Uterus (tissue), 4 donors: ENCODE data around the gene URGCP. TPM values are rescaled to one million over a fixed set of nuclear protein-coding genes. Genes with fewer than 3 reads are reported as not detected.

Source experiments
- DNase-seq, 2 donors: peaks; one replicate each; pipeline ENCODE4 v3.0.0-alpha.2; 2019 to 2020
- H3K27ac ChIP-seq, 2 donors: fragments of 200-600 bp; sonication (generic); 1 replicate in 1 of 2; 2 replicates in 1 of 2; pipeline ENCODE4 v1.5.1; 2016 to 2018
- H3K27me3 ChIP-seq, 2 donors: fragments of 200-600 bp; sonication (generic); one replicate each; pipeline ENCODE4 v1.5.1; 2018 to 2019; ENCODE audit warnings: control low read depth in 1 of 2
- H3K36me3 ChIP-seq, 2 donors: fragments of 200-600 bp; sonication (generic); one replicate each; pipeline ENCODE4 v1.5.1; 2019; ENCODE audit warnings: control low read depth in 1 of 2
- H3K4me1 ChIP-seq, 2 donors: fragments of 200-600 bp; sonication (generic); one replicate each; pipeline ENCODE4 v1.5.1; 2018 to 2019; ENCODE audit warnings: control low read depth in 1 of 2
- H3K4me3 ChIP-seq, 2 donors: fragments of 200-600 bp; sonication (generic); 1 replicate in 1 of 2; 2 replicates in 1 of 2; pipeline ENCODE4 v1.5.1; 2018 to 2019; ENCODE audit warnings: mild to moderate bottlenecking in 1 of 2
- H3K9me3 ChIP-seq, 2 donors: fragments of 200-600 bp; sonication (generic); one replicate each; pipeline ENCODE4 v1.5.1; 2019; ENCODE audit warnings: control low read depth in 1 of 2
- CTCF ChIP-seq, 4 experiments: fragments of 200-600 bp in 2 of 4; fragments of 450-650 bp in 2 of 4; sonication (generic) in 2 of 4; IDR thresholded peaks; one replicate each; pipeline ENCODE4 v1.5.1; 2016 to 2019; ENCODE audit warnings: antibody characterized with exemption in 4 of 4, mild to moderate bottlenecking in 2 of 4, moderate library complexity in 1 of 4
- POLR2A ChIP-seq, 2 donors: fragments of 450-650 bp; IDR thresholded peaks; one replicate each; pipeline ENCODE4 v1.6.1; 2016; ENCODE audit warnings: antibody characterized with exemption in 2 of 2, mild to moderate bottlenecking in 1 of 2, moderate library complexity in 1 of 2
- intact Hi-C: fragments of 100-400 bp; cut with DNase I; formaldehyde crosslinking; loops from one replicate; pipeline ENCODE4 v1.15.1; 2023; ENCODE audit warnings: low total_unique reads
- total RNA-seq, 4 donors: library from RNA; depleted of rRNA in 3 of 4; stranded (reverse); fragments of >200 nt in 3 of 4; gene quantifications; one replicate each; pipeline versions ENCODE4 v1.1.0 to v1.2.4, GENCODE V29; 2014 to 2023
- donor health status: DM: yes; HTN: yes; CAD: no.

The URGCP gene
- total RNA-seq, 4 donors from 2014 or later = 13.1 to 44.8 (median 28.9) TPM

- Histone ChIP-seq H3K4me1 (no peaks in the 10 kb centered on the region), H3K27me3 (no peaks in the 10 kb centered on the region), H3K27ac (no peak overlapping the region), H3K9me3 (no peaks in the 10 kb centered on the region), H3K36me3 (no peaks in the 10 kb centered on the region), H3K4me3 (no peak overlapping the region)
- no peak for TF ChIP-seq POLR2A (IDR thresholded peaks at IDR 0.05)
- no peak for TF ChIP-seq CTCF (IDR thresholded peaks at IDR 0.05)
- intact Hi-C loops = no loop called here
- DNase-seq = no peak
Measured at GRCh38 chr7:43888993-43889945, 17.1 kb downstream of the URGCP start.

GRCh38 chr7:43884617-43885016 is 21.8 kb downstream of the URGCP start:
- H3K4me1 ChIP-seq = no peaks in the 10 kb centered on the region
- H3K27me3 ChIP-seq = no peaks in the 10 kb centered on the region
- no peaks in the 10 kb centered on the region for H3K9me3 ChIP-seq
- no peak overlapping the region for H3K27ac ChIP-seq
- DNase-seq = no peak
- TF ChIP-seq CTCF (IDR thresholded peaks at IDR 0.05) = no peak
- no peak for TF ChIP-seq POLR2A (IDR thresholded peaks at IDR 0.05)
- H3K4me3 ChIP-seq = no peak overlapping the region
- intact Hi-C loops = no loop called here
- no peaks in the 10 kb centered on the region for H3K36me3 ChIP-seq

- TF ChIP-seq CTCF (IDR thresholded peaks at IDR 0.05) = no peak
- Histone ChIP-seq H3K36me3 (no peaks in the 10 kb centered on the region), H3K9me3 (no peaks in the 10 kb centered on the region), H3K27me3 (no peaks in the 10 kb centered on the region), H3K4me3 (no peak overlapping the region), H3K4me1 (no peaks in the 10 kb centered on the region), H3K27ac (no peak overlapping the region)
- DNase-seq = no peak
- intact Hi-C loops = no loop called here
Measured at GRCh38 chr7:43884209-43884608, 22.2 kb downstream of the URGCP start.

- H3K27me3 ChIP-seq = no peaks in the 10 kb centered on the region
- no peak overlapping the region for H3K27ac ChIP-seq
- TF ChIP-seq POLR2A (IDR thresholded peaks at IDR 0.05) (no peak), CTCF (IDR thresholded peaks at IDR 0.05) (no peak)
- no peaks in the 10 kb centered on the region for H3K4me1 ChIP-seq
- DNase-seq = no peak
- intact Hi-C loops = no loop called here
- no peaks in the 10 kb centered on the region for H3K36me3 ChIP-seq
- H3K4me3 ChIP-seq = no peak overlapping the region
- H3K9me3 ChIP-seq = no peaks in the 10 kb centered on the region
Measured at GRCh38 chr7:43880596-43880995, 25.8 kb downstream of the URGCP start.

- Histone ChIP-seq H3K36me3 (no peaks in the 10 kb centered on the region), H3K9me3 (no peaks in the 10 kb centered on the region), H3K4me1 (no peaks in the 10 kb centered on the region), H3K27ac (no peak overlapping the region), H3K4me3 (no peak overlapping the region), H3K27me3 (no peaks in the 10 kb centered on the region)
- DNase-seq = no peak
- no peak for TF ChIP-seq CTCF (IDR thresholded peaks at IDR 0.05)
- TF ChIP-seq POLR2A (IDR thresholded peaks at IDR 0.05) = no peak
- intact Hi-C loops = no loop called here
Measured at GRCh38 chr7:43879477-43879876, 26.9 kb downstream of the URGCP start.
